Measurements from ENCODE around the gene PPP1R10.
"Not testable (repeated sequence)": the region's sequence is repeated elsewhere in the genome, so short reads cannot be mapped to it uniquely, and the experiment has no call there.

The PPP1R10 gene

DNA sequence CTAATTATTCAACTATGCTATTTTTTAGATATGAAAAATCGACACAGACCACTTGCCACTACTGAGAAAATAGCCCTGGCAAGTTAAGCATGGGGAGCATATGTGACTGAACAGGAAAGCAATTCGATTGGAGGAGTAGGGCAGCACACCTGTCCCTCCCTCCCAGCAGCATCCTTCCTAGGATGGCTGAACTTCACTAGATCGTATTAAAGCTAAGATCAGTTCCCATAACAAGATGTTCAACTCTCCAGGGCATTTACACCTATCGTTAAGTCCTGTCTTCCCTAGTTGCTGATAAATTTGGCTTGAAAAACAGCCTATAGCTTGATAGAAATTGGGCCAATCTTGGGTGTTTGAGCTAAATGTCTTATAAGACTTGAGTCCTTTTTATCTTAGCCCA, 7.0 kb downstream of the PPP1R10 start:
- no peaks in the 10 kb centered on the region for H3K9me3 ChIP-seq (ENCODE audit: control insufficient read depth, insufficient read depth, low read length)
- H3K36me3 ChIP-seq (ENCODE audit: control insufficient read depth, insufficient read depth, low read length): peaks cover 29% of the 10 kb centered on the region
- H3K27me3 ChIP-seq (ENCODE audit: control insufficient read depth, insufficient read depth, low read length): no peaks in the 10 kb centered on the region
- H3K9ac ChIP-seq (ENCODE audit: low read depth, low read length): no peak overlapping the region
- H3K4me3 ChIP-seq (ENCODE audit: low read depth, low read length): no peak overlapping the region
- peaks cover 14% of the 10 kb centered on the region for H3K4me1 ChIP-seq (ENCODE audit: control insufficient read depth, insufficient read depth, low read length)

DNA sequence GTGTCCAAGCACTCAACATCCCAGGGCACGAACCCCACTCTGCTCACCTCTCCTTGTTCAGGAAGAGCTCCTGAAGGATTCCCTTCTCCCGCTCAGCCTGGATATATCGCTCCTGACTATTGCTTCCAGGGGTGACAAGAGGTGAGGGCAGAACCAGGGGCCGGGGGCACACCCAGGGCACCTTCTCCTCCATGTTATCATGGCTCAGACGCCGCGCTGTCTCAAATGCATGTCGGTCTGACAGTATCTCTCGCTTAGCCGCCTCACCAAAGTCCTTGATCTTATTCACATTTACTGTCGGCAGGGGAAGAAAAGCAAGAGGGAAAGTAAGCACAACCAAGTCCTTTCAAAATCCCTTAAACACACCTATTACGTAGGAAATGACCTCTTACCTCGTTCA, 13.1 kb downstream of the PPP1R10 start:
- no peak overlapping the region for H3K4me3 ChIP-seq (ENCODE audit: low read depth, low read length)
- no peaks in the 10 kb centered on the region for H3K4me1 ChIP-seq (ENCODE audit: control insufficient read depth, insufficient read depth, low read length)
- H3K9ac ChIP-seq (ENCODE audit: low read depth, low read length): no peak overlapping the region
- no peaks in the 10 kb centered on the region for H3K27me3 ChIP-seq (ENCODE audit: control insufficient read depth, insufficient read depth, low read length)
- H3K36me3 ChIP-seq (ENCODE audit: control insufficient read depth, insufficient read depth, low read length): peaks cover 67% of the 10 kb centered on the region
- no peaks in the 10 kb centered on the region for H3K9me3 ChIP-seq (ENCODE audit: control insufficient read depth, insufficient read depth, low read length)

DNA sequence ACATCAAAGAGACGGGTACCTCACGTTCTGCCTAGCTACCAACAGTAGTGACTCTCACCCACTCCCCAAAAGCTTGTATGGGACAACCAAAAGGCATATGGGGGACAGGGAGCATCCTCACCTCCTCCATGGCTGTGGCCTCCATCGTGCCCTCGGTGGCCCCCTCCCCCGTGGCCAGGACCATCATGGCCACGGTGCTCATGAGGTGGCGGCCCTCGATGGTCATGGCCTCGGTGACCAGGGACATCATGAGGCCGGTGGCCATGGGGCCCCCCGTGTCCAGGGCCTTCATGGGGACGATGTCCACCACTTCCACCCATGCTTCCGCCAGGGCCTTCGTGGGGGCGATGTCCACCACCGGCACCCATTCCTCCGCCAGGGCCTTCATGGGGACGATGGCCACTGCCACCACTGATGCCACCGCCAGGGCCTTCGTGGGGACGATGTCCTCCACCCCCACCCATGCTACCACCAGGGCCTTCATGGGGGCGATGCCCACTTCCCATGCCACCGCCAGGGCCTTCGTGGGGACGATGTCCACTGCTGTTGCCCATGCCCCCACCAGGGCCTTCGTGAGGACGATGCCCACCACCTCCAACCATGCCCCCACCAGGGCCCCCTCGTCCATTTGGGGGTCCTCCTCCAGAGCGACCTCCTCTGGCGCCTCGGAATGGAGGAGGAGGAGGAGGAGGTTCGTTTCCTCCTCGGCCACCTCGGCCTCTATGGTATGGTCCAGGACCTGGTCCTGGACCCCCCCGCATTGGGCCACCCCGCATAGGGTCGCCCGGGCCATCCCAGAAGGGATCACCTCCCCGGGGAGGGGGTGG, 15.0 kb downstream of the PPP1R10 start:
- Histone ChIP-seq H3K9ac (ENCODE audit: low read depth, low read length) (no peak overlapping the region), H3K36me3 (ENCODE audit: control insufficient read depth, insufficient read depth, low read length) (peaks cover 63% of the 10 kb centered on the region), H3K4me3 (ENCODE audit: low read depth, low read length) (no peak overlapping the region)

DNA sequence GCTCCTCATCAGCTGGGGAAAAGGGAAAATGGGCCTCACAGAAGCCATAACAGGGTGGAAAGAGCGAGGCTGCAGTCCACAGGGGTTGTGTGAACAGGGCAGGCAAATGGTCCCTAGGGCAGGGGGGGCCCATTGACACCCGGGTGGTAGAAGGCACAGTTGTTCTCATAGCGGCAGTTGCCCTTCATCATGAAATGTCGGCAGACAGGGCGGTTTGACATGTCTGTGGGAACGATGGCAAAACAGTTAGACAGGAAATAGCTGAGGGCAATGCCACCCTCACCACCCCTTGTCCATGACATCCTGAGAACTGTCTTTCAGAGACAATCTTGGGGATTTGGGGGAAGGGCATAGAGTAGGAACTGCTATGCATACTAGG, 15.6 kb downstream of the PPP1R10 start:
- Histone ChIP-seq H3K9me3 (ENCODE audit: control insufficient read depth, insufficient read depth, low read length) (no peaks in the 10 kb centered on the region), H3K9ac (ENCODE audit: low read depth, low read length) (no peak overlapping the region), H3K36me3 (ENCODE audit: control insufficient read depth, insufficient read depth, low read length) (peaks cover 57% of the 10 kb centered on the region), H3K4me1 (ENCODE audit: control insufficient read depth, insufficient read depth, low read length) (no peaks in the 10 kb centered on the region), H3K27me3 (ENCODE audit: control insufficient read depth, insufficient read depth, low read length) (no peaks in the 10 kb centered on the region), H3K4me3 (ENCODE audit: low read depth, low read length) (no peak overlapping the region)

More for the DNA sequence above, 15.0 kb downstream of the PPP1R10 start:
- Histone ChIP-seq H3K27me3 (ENCODE audit: control insufficient read depth, insufficient read depth, low read length) (no peaks in the 10 kb centered on the region), H3K9me3 (ENCODE audit: control insufficient read depth, insufficient read depth, low read length) (no peaks in the 10 kb centered on the region), H3K4me1 (ENCODE audit: control insufficient read depth, insufficient read depth, low read length) (no peaks in the 10 kb centered on the region)

DNA sequence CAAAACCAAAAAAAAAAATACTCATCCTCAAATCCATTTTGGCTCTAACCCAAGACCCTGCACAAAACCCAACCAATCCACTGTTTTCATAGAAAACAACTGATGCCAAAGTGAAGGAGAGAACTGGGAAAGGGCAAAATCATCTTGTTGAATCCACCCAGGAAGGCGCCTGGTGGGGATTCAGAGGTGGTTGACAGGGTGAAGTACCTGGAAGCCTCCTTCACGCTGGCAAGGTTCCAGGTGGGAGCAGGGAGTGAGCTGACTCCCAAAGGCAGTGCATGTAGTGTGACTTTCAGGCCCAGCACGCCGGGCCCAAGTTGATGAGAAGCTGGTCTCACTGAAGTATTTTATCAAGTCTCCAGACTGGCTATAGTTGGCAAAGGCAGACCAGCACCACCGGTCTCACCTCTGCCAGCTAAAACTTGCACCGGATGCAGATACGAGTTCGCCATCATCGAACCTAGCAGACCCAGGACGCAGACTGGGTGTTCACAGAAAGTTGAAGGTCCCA, 16.5 kb downstream of the PPP1R10 start:
- Histone ChIP-seq H3K9ac (ENCODE audit: low read depth, low read length) (no peak overlapping the region), H3K4me1 (ENCODE audit: control insufficient read depth, insufficient read depth, low read length) (no peaks in the 10 kb centered on the region), H3K9me3 (ENCODE audit: control insufficient read depth, insufficient read depth, low read length) (no peaks in the 10 kb centered on the region), H3K36me3 (ENCODE audit: control insufficient read depth, insufficient read depth, low read length) (peaks cover 49% of the 10 kb centered on the region), H3K4me3 (ENCODE audit: low read depth, low read length) (no peak overlapping the region), H3K27me3 (ENCODE audit: control insufficient read depth, insufficient read depth, low read length) (no peaks in the 10 kb centered on the region)

DNA sequence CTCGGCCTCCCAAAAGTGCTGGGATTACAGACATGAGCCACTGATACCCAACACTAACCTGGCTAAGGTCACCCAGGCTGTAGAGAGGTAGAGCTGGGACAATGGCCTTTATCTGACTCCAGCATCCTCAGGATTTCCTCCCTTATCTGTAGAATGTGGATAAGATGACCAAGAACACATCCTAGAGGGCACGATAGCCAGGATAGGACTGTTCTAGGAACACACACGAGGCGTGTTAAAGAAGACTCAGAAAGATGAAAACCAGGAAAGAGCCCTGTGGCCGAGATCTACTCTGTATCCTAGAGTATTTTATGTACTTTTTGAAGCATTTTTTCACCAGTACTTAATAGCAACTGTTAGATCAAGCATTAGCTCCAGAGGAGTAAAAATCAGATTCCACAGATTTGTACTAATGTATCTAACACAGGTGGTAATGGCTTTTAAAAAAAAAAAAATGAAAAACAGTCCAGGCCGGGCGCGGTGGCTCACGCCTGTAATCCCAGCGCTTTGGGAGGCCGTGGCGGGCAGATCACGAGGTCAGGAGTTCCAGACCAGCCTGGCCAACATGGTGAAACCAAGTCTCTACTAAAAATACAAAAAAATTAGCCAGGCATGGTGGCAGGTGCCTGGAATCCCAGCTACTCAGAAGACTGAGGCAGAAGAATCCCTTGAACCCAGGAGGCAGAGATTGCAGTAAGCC, 17.3 kb downstream of the PPP1R10 start:
- Histone ChIP-seq H3K9ac (ENCODE audit: low read depth, low read length) (no peak overlapping the region), H3K9me3 (ENCODE audit: control insufficient read depth, insufficient read depth, low read length) (no peaks in the 10 kb centered on the region), H3K36me3 (ENCODE audit: control insufficient read depth, insufficient read depth, low read length) (peaks cover 42% of the 10 kb centered on the region), H3K4me3 (ENCODE audit: low read depth, low read length) (no peak overlapping the region), H3K27me3 (ENCODE audit: control insufficient read depth, insufficient read depth, low read length) (no peaks in the 10 kb centered on the region), H3K4me1 (ENCODE audit: control insufficient read depth, insufficient read depth, low read length) (no peaks in the 10 kb centered on the region)

DNA sequence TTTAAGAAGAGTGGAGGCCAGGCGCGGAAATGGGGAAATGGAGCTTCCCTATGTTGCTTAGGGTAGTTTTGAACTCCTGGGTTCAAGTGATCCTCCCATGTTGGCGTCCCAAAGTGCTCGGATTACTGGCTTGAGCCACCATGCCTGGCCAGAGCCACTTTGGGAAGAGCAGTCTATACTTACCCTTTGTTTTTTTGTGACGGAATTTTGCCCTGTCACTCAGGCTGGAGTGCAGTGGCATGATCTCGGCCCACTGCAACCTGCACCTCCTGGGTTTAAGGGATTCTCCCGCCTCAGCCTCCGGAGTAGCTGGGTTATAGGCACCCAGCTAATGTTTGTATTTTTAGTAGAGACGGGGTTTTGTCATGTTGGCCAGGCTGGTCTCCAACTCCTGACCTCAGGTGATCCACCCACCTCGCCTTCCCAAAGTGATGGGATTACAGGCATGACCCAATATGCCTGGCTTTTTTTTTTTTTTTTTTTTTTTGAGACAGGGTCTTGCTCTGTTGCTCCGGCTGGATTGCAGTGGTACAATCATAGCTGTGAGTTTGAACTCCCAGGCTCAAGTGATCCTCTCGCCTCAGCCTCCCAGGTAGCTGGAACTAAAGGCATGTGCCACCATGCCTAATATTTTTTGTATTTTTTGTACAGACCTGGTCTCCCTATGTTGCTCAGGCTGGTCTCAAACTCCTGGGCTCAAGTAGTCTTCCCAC, 18.0 kb downstream of the PPP1R10 start:
- Histone ChIP-seq H3K9me3 (ENCODE audit: control insufficient read depth, insufficient read depth, low read length) (no peaks in the 10 kb centered on the region), H3K4me3 (ENCODE audit: low read depth, low read length) (no peak overlapping the region), H3K9ac (ENCODE audit: low read depth, low read length) (no peak overlapping the region), H3K4me1 (ENCODE audit: control insufficient read depth, insufficient read depth, low read length) (no peaks in the 10 kb centered on the region), H3K36me3 (ENCODE audit: control insufficient read depth, insufficient read depth, low read length) (peaks cover 35% of the 10 kb centered on the region), H3K27me3 (ENCODE audit: control insufficient read depth, insufficient read depth, low read length) (no peaks in the 10 kb centered on the region)

DNA sequence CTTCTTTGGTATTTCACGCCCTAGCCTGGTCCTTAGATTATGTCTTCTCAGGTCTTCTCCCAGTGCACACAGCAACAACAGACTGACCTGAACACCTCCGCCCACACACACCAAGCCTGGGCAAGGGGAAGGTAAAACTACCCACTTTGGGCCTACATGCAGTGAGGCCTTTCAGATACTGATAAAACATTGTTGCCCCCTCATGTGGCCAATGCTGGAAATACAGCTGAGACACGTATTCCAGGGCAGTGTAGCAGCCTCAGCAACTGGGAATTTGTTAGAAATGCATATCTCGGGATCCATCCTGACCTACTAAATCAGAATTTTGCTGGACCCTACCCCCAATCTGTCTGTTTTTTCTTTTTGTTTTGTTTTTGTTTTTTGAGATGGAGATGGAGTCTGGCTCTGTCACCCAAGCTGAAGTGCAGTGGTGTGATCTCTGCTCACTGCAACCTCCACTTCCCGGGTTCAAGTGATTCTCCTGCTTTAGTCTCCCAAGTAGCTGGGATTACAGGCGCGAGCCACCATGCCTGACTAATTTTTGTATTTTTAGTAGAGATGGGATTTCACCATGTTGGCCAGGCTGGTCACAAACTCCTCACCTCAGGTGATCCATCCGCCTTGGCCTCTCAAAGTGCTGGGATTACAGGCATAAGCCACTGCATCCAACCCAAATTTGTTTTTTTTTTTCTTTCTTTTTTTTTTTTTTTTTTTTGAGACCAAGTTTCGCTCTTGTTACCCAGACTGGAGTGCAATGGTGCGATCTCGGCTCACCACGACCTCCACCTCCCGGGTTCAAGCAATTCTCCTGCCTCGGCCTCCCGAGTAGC, 19.5 kb downstream of the PPP1R10 start:
- not testable (repeated sequence) for H3K27me3 ChIP-seq (ENCODE audit: control insufficient read depth, insufficient read depth, low read length); H3K4me3 ChIP-seq (ENCODE audit: low read depth, low read length); H3K4me1 ChIP-seq (ENCODE audit: control insufficient read depth, insufficient read depth, low read length); H3K9ac ChIP-seq (ENCODE audit: low read depth, low read length); H3K9me3 ChIP-seq (ENCODE audit: control insufficient read depth, insufficient read depth, low read length)
- H3K36me3 ChIP-seq (ENCODE audit: control insufficient read depth, insufficient read depth, low read length): peaks cover 22% of the 10 kb centered on the region

DNA sequence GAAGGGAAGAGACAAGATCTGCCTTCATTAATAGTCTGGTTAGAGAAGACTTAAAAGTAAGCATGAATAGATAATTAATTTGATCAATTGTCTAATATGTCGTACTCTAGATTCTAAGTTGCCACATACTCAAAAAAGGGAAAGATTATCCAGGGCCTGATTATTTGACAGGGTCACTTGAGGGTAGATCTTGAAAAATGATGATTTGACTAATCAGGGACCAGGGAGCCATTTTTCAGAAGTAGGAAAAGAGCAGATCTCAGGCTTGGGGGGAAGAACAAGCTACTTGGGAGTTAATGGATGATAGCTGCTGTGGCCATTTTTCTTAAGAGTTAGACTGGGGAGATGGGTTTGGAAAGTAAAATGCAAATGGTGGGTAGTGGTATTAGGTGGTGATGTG, 24.8 kb downstream of the PPP1R10 start:
- Histone ChIP-seq H3K27me3 (ENCODE audit: control insufficient read depth, insufficient read depth, low read length) (no peaks in the 10 kb centered on the region), H3K4me3 (ENCODE audit: low read depth, low read length) (no peak overlapping the region), H3K9me3 (ENCODE audit: control insufficient read depth, insufficient read depth, low read length) (no peaks in the 10 kb centered on the region), H3K4me1 (ENCODE audit: control insufficient read depth, insufficient read depth, low read length) (no peaks in the 10 kb centered on the region), H3K36me3 (ENCODE audit: control insufficient read depth, insufficient read depth, low read length) (peaks cover 41% of the 10 kb centered on the region), H3K9ac (ENCODE audit: low read depth, low read length) (peak overlapping the region; percentile 32)

DNA sequence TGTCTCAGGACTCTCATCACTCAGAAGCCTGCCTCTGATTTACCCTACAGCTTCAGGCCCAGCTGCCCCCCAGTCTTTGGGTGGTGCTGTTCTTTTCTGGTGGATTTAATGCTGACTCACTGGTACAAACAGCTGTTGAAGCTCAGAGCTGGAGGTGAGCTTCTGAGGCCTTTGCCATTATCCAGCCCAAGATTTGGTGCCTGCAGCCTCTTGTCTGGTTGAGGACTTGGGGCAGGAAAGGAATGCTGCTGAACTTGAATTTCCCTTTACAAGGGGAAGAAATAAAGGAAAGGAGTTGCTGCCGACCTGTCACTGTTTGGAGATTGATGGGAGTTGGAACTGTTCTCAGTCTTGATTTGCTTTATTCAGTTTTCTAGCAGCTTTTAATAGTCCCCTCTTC, 26.0 kb downstream of the PPP1R10 start:
- Histone ChIP-seq H3K27me3 (ENCODE audit: control insufficient read depth, insufficient read depth, low read length) (no peaks in the 10 kb centered on the region), H3K4me1 (ENCODE audit: control insufficient read depth, insufficient read depth, low read length) (no peaks in the 10 kb centered on the region), H3K9ac (ENCODE audit: low read depth, low read length) (no peak overlapping the region), H3K9me3 (ENCODE audit: control insufficient read depth, insufficient read depth, low read length) (no peaks in the 10 kb centered on the region), H3K4me3 (ENCODE audit: low read depth, low read length) (no peak overlapping the region), H3K36me3 (ENCODE audit: control insufficient read depth, insufficient read depth, low read length) (peaks cover 51% of the 10 kb centered on the region)

DNA sequence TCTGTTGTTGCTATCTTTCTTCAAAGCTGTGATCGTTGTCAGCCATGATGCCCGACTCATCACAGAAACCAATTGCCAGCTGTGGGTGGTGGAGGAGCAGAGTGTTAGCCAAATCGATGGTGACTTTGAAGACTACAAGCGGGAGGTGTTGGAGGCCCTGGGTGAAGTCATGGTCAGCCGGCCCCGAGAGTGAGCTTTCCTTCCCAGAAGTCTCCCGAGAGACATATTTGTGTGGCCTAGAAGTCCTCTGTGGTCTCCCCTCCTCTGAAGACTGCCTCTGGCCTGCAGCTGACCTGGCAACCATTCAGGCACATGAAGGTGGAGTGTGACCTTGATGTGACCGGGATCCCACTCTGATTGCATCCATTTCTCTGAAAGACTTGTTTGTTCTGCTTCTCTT, 26.5 kb downstream of the PPP1R10 start:
- no peaks in the 10 kb centered on the region for H3K9me3 ChIP-seq (ENCODE audit: control insufficient read depth, insufficient read depth, low read length)
- peaks cover 56% of the 10 kb centered on the region for H3K36me3 ChIP-seq (ENCODE audit: control insufficient read depth, insufficient read depth, low read length)
- no peaks in the 10 kb centered on the region for H3K4me1 ChIP-seq (ENCODE audit: control insufficient read depth, insufficient read depth, low read length)
- no peaks in the 10 kb centered on the region for H3K27me3 ChIP-seq (ENCODE audit: control insufficient read depth, insufficient read depth, low read length)
- H3K9ac ChIP-seq (ENCODE audit: low read depth, low read length): no peak overlapping the region
- H3K4me3 ChIP-seq (ENCODE audit: low read depth, low read length): no peak overlapping the region

Data from iPS-15b (cell line).